Measurements from ENCODE around the gene ACSL3.

ACSL3 gene

GRCh38 chr2:222883420-222883819, 22.6 kb downstream of the ACSL3 start:
- no peak for DNase-seq (ENCODE audit: low read depth)

DNA sequence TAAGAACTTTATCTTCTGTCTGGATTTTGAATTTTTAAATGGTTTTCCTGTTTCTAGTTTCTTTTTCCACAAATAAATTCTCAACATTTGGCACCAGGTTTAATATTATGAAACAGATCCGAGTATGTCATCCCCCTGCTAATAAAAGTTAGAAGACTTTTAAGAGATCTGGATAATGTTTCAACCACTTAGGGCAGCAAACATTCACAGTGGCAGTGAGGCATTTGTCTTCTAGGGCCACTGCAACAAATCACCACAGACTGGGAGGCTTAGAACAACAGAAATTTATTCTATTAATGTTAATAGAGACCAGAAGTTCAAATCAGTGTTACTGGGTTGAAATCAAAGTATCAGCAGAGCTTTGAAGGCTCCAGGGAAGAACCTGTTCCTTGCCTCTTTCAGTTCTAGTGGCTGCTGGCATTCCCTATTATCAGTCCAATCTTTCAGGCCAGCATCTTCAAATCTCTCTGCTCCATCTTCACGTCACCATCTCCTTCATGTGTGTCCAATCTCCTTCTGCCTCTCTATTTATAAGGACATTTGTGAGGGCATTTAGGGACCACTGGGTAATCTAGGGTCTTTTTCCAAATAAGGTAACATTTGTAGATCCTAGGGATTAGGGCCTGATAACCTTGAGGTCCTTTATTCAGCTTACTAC, 23.4 kb downstream of the ACSL3 start:
- no peak for DNase-seq (ENCODE audit: low read depth)

- DNase-seq (ENCODE audit: low read depth), result no peak
These were observed 24.1 kb downstream of the ACSL3 start for GRCh38 chr2:222884805-222885424.

- DNase-seq (ENCODE audit: low read depth), result no peak
These were observed 26.3 kb downstream of the ACSL3 start for GRCh38 chr2:222887124-222887523.

GRCh38 chr2:222888716-222889115, 27.9 kb downstream of the ACSL3 start:
- DNase-seq (ENCODE audit: low read depth), result no peak

DNA sequence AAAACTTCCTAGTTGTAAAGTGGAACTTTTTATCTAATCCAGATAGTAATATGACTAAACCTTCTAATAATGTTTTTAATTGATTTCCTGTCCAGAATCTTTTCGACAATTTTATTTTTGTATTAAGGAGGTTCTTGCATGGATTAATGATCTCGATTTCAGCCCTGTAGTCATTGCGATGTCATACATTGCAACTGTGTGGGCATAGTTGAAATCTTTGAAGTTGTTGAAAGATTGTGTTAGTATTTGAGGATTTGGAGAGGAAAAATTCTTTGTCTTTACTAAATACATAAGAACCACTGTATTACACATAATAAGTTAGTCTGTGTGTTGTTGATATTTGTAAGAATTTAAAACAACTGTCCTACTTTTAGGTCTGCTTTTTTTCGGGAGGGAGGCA, 31.1 kb downstream of the ACSL3 start:
- no peak for DNase-seq (ENCODE audit: low read depth)

- no peak for DNase-seq (ENCODE audit: low read depth)
These were observed 31.5 kb downstream of the ACSL3 start for GRCh38 chr2:222892321-222892720.

GRCh38 chr2:222892761-222893160, 31.9 kb downstream of the ACSL3 start:
- DNase-seq (ENCODE audit: low read depth), result no peak

GRCh38 chr2:222893716-222894115, 32.9 kb downstream of the ACSL3 start:
- DNase-seq (ENCODE audit: low read depth), result no peak

GRCh38 chr2:222895144-222895543, 34.3 kb downstream of the ACSL3 start:
- no peak for DNase-seq (ENCODE audit: low read depth)

DNA sequence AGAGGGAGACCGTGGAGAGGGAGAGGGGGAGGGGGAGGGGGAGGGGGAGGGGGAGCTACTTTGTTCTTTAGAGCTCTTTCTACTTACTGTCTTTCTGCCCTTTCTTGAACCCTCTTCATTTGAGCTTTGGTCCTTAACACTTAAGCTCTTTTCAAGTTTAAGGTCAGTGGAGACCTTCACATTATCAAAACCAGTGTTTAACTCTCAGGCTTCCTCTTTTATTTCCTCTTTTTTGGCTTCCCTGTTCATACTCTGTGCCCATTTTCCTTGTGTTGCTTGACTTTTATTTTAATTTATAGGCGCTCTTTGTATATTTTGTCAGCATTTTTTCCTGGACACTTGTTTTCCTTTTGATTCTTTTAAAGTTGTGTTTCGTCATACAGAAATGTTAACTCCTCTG, 37.1 kb downstream of the ACSL3 start:
- DNase-seq (ENCODE audit: low read depth), result no peak

GRCh38 chr2:222899413-222900181, 38.8 kb downstream of the ACSL3 start:
- DNase-seq (ENCODE audit: low read depth), result no peak

GRCh38 chr2:222900354-222900753, 39.5 kb downstream of the ACSL3 start:
- no peak for DNase-seq (ENCODE audit: low read depth)

GRCh38 chr2:222902660-222903059, 41.8 kb downstream of the ACSL3 start:
- DNase-seq (ENCODE audit: low read depth), result no peak

- DNase-seq (ENCODE audit: low read depth), result no peak
These were observed 42.7 kb downstream of the ACSL3 start for GRCh38 chr2:222903234-222904220.

- DNase-seq (ENCODE audit: low read depth), result no peak
These were observed 43.9 kb downstream of the ACSL3 start for GRCh38 chr2:222904557-222905258.

DNA sequence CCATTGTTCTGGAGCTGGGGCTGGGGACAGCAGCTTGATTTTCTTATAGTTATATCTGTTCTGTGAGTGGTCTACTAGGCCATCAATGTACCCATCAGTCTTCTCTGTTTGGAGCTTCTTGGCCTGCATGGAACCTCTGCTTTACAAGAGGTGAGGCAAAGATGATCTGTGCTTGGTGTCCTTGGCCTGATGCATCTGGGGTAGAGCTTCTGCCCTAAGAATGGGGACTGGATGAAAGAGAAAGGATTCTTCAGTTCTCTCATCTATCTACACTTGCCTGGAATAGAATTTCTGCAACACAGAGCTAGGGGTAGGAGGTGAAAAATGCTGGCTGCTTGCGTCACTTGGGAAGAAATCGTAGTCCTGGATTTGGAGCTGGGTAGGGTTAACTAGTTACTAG, 46.2 kb downstream of the ACSL3 start:
- DNase-seq (ENCODE audit: low read depth), result no peak

GRCh38 chr2:222907790-222908441, 47.1 kb downstream of the ACSL3 start:
- no peak for DNase-seq (ENCODE audit: low read depth)

DNA sequence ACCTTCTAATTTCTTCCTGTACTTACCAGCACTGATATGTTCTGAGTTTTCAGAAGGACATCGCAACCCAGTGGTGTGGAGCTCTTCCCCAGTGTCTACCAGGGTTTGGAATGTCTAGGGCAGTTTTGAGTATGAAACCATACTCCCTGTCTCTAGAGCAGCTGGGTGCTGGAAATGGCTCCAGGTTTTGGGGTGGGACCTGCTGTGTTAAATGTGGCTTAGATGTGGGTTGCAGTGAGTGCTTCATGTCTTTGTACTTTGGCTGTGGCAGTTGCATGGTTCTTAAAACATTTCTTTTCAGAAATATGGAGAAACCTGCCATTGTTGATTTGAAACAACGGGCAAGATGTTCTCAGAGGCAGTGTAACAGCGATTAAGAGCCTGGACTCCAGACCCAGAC, 48.5 kb downstream of the ACSL3 start:
- DNase-seq (ENCODE audit: low read depth), result no peak

- no peak for DNase-seq (ENCODE audit: low read depth)
These were observed 51.3 kb downstream of the ACSL3 start for GRCh38 chr2:222912117-222912516.

DNA sequence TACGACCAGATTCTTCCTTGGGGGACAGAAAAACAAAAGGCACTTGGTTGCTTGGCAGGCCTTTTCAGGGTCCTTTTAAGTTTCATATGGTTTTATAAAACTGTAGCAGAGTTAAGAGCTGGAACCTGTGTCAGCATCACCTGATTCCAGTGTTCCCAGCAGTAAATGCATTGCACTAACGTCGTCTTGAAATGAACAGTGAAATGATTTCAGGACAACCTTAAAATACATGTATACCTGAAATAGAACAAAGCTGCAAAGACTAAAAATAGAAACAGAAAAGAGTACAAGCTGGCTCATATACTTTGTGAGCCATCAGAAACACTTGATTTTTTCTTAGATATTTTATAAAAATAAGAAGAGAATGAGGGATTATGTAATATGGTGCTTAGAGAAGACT, 51.9 kb downstream of the ACSL3 start:
- no peak for DNase-seq (ENCODE audit: low read depth)

Measured in activated T-helper 9 cell treated with anti-CD3 and anti-CD28 coated beads, Interleukin-2, amount 50 U/mL, for 16 hours (primary cell).